Stomach (tissue), 9 donors: ENCODE measurements around the gene WDR1. TPM values are rescaled to one million over a fixed set of nuclear protein-coding genes. Genes with fewer than 3 reads are reported as not detected.

Source experiments
- DNase-seq, 2 donors: peaks; one replicate each; pipeline versions ENCODE4 v3.0.0 to v3.0.0-alpha.2; 2013 to 2019
- H3K27ac ChIP-seq, 5 donors: fragments of 200-600 bp in 4 of 5; sonication (generic) in 4 of 5; one replicate each; pipeline ENCODE4 v1.5.1; 2013 to 2019; ENCODE audit warnings: mild to moderate bottlenecking in 1 of 5, moderate library complexity in 1 of 5
- H3K27me3 ChIP-seq, 3 donors: fragments of 200-600 bp; sonication (generic); one replicate each; pipeline ENCODE4 v1.5.1; 2017 to 2019; ENCODE audit warnings: mixed run types in 1 of 3
- H3K36me3 ChIP-seq, 4 donors: fragments of 200-600 bp; sonication (generic); 1 replicate in 3 of 4; 2 replicates in 1 of 4; pipeline ENCODE4 v1.5.1; 2016 to 2019
- H3K4me1 ChIP-seq, 4 donors: fragments of 200-600 bp; sonication (generic); one replicate each; pipeline ENCODE4 v1.5.1; 2016 to 2019
- H3K4me3 ChIP-seq, 4 donors: fragments of 200-600 bp; sonication (generic) in 3 of 4; one replicate each; pipeline ENCODE4 v1.5.1; 2016 to 2019; ENCODE audit warnings: mild to moderate bottlenecking in 1 of 4
- H3K9me3 ChIP-seq, 4 donors: fragments of 200-600 bp; sonication (generic); one replicate each; pipeline ENCODE4 v1.5.1; 2016 to 2019
- EP300 ChIP-seq: sonication (generic); formaldehyde crosslinking; IDR thresholded peaks from one replicate; pipeline ENCODE4 v1.6.1; 2017; ENCODE audit warnings: antibody characterized with exemption
- POLR2A ChIP-seq, 4 donors: fragments of 450-650 bp; IDR thresholded peaks; one replicate each; pipeline ENCODE4 v1.6.1; 2016; ENCODE audit warnings: antibody characterized with exemption in 4 of 4, control low read depth in 2 of 4, mild to moderate bottlenecking in 1 of 4, moderate library complexity in 1 of 4
- POLR2AphosphoS5 ChIP-seq, 3 donors: sonication (generic); formaldehyde crosslinking; IDR thresholded peaks; one replicate each; pipeline ENCODE4 v1.6.1; 2016; ENCODE audit warnings: antibody characterized with exemption in 3 of 3
- whole genome bisulfite sequencing, 5 donors: extraction: QIAGEN DNeasy Blood & Tissue Kit in 3 of 5; methylation state at CpG; one replicate each; pipeline versions ENCODE4 v1.1.5 to v1.1.7; 2013 to 2018; 5-methylcytosine and 5-hydroxymethylcytosine counted together
- intact Hi-C: fragments of 100-400 bp; cut with DNase I; formaldehyde crosslinking; loops from one replicate; pipeline ENCODE4 v1.15.1; 2023; ENCODE audit warnings: low total_unique reads
- polyA plus RNA-seq, 3 donors: library from polyadenylated mRNA; stranded (reverse); fragments of 200-250 nt; gene quantifications; one replicate each; pipeline ENCODE4 v1.2.3, GENCODE V29; 2013
- small RNA-seq, 4 donors: library from RNA; depleted of rRNA; stranded (forward); fragments of <200 nt; gene quantifications; one replicate each; pipeline ENCODE3, GENCODE V24; 2016
- total RNA-seq, 5 donors: library from RNA; depleted of rRNA; stranded (reverse); fragments of >200 nt; gene quantifications; one replicate each; pipeline versions ENCODE4 v1.1.0 to v1.2.3, GENCODE V29; 2014 to 2016
- TF ChIP-seq, protein P1 (sequence below), 7 experiments: fragments of 450-650 bp in 4 of 7; fragments of 200-600 bp in 3 of 7; sonication (generic) in 3 of 7; IDR thresholded peaks; one replicate each; pipeline ENCODE4 v1.5.1; 2016 to 2019; ENCODE audit warnings: antibody characterized with exemption in 7 of 7, control low read depth in 2 of 7, mild to moderate bottlenecking in 1 of 7
- donor health status: healthy with polysubstance abuse.
- donor health status: Bipolar disorder and iron deficiency.
- donor health status: healthy.

WDR1 gene
- total and polyA plus RNA-seq, 8 donors, result 52.4 to 167 (median 110) TPM

DNA sequence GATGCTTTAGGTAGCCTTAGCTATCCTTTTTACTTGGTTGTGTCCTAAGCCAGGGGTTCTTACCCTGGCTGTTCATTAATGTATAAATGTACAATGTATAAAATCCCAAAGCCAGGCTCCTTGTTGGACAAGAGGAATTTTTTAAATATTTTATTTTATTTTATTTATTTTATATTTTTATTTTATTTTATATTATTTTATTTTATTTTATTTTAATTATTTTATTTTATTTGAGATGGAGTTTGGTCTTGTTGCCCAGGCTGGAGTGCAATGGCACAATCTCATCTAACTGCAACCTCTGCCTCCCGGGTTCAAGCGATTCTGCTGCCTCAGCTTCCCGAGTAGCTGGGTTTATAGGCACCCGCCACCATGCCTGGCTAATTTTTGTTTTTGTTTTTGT is 87.2 kb downstream of the WDR1 start:
- H3K36me3 ChIP-seq, result no peaks in the 10 kb centered on the region
- H3K9me3 ChIP-seq, result no peaks in the 10 kb centered on the region
- TF ChIP-seq, protein P1, sequence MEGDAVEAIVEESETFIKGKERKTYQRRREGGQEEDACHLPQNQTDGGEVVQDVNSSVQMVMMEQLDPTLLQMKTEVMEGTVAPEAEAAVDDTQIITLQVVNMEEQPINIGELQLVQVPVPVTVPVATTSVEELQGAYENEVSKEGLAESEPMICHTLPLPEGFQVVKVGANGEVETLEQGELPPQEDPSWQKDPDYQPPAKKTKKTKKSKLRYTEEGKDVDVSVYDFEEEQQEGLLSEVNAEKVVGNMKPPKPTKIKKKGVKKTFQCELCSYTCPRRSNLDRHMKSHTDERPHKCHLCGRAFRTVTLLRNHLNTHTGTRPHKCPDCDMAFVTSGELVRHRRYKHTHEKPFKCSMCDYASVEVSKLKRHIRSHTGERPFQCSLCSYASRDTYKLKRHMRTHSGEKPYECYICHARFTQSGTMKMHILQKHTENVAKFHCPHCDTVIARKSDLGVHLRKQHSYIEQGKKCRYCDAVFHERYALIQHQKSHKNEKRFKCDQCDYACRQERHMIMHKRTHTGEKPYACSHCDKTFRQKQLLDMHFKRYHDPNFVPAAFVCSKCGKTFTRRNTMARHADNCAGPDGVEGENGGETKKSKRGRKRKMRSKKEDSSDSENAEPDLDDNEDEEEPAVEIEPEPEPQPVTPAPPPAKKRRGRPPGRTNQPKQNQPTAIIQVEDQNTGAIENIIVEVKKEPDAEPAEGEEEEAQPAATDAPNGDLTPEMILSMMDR (IDR thresholded peaks at IDR 0.05), result no peak
- TF ChIP-seq POLR2AphosphoS5 (IDR thresholded peaks at IDR 0.05) (no peak), EP300 (no peak), POLR2A (IDR thresholded peaks at IDR 0.05) (no peak)
- WGBS, 5 donors, result 95 to 99% (median 97%) methylated on average over 4 of the region's 4 CpGs
- no peak overlapping the region for H3K27ac ChIP-seq
- H3K4me3 ChIP-seq, result no peak overlapping the region
- intact Hi-C loops, result loop anchor here (10.0 kb wide), 1 partner anchor 335 kb away; no protein-coding TSS in a partner anchor
- H3K4me1 ChIP-seq, result peaks cover 7 to 32% (median 18%) of the 10 kb centered on the region in 4 donors
- no peaks in the 10 kb centered on the region for H3K27me3 ChIP-seq
- DNase-seq, result no peak

DNA sequence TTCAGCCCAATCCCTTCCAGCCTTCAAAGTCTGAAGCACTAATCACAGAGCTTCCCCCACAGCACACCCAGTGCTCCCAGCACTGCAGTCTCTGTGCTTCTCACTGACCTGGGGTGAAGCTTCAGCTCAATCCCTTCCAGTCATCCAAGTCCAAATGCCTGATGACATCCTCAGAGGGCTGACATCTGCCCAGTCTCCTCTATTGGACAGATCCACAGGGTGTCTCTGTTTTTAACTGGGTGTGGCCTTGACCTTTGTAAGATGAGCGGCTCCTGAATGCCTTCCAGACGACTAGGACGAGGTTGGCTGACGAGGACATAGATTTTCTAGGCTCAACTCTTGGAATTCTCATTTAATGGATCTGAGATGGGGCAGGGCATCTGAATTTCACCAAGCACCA is 87.7 kb downstream of the WDR1 start:
- TF ChIP-seq POLR2A (IDR thresholded peaks at IDR 0.05), result no peak
- Histone ChIP-seq H3K36me3 (no peaks in the 10 kb centered on the region), H3K4me3 (no peak overlapping the region), H3K4me1 (peaks cover 7 to 27% (median 15%) of the 10 kb centered on the region in 4 donors), H3K9me3 (no peaks in the 10 kb centered on the region), H3K27ac (no peak overlapping the region), H3K27me3 (no peaks in the 10 kb centered on the region)
- DNase-seq, result no peak
- intact Hi-C loops, result loop anchor here (10.0 kb wide), 1 partner anchor 334 kb away; no protein-coding TSS in a partner anchor
- 61 to 87% (median 65%) methylated on average over 3 to 4 of the region's 4 CpGs for WGBS, 5 donors

DNA sequence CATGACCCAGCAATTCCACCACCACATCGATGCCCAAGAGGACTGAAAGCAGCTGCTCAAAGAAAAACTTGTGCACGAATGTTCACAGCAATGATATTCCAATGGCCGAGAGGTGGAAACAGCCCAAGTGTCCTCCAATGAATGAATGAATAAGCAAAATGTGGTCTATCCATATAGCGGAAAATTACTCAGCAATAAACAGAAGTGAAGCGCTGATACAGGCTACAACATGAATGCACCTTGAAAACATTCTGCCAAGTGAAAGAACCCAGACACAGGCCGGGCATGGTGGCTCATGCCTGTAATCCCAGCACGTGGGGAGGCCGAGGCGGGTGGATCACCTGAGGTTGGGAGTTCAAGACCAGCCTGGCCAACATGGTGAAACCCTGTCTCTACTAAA is 90.1 kb downstream of the WDR1 start:
- Histone ChIP-seq H3K36me3 (no peaks in the 10 kb centered on the region), H3K27me3 (no peaks in the 10 kb centered on the region), H3K4me1 (peaks cover 0 to 15% (median 0%) of the 10 kb centered on the region in 4 donors), H3K27ac (no peak overlapping the region), H3K9me3 (no peaks in the 10 kb centered on the region), H3K4me3 (no peak overlapping the region)
- no peak for DNase-seq
- intact Hi-C loops, result loop anchor here (10.0 kb wide), 1 partner anchor 332 kb away; no protein-coding TSS in a partner anchor
- TF ChIP-seq POLR2A (IDR thresholded peaks at IDR 0.05), result no peak
- no peak for TF ChIP-seq EP300
- TF ChIP-seq POLR2AphosphoS5 (IDR thresholded peaks at IDR 0.05), result no peak
- TF ChIP-seq, protein P1 (IDR thresholded peaks at IDR 0.05), result no peak
- 76 to 85% (median 83%) methylated on average over 9 of the region's 9 CpGs for WGBS, 5 donors

DNA sequence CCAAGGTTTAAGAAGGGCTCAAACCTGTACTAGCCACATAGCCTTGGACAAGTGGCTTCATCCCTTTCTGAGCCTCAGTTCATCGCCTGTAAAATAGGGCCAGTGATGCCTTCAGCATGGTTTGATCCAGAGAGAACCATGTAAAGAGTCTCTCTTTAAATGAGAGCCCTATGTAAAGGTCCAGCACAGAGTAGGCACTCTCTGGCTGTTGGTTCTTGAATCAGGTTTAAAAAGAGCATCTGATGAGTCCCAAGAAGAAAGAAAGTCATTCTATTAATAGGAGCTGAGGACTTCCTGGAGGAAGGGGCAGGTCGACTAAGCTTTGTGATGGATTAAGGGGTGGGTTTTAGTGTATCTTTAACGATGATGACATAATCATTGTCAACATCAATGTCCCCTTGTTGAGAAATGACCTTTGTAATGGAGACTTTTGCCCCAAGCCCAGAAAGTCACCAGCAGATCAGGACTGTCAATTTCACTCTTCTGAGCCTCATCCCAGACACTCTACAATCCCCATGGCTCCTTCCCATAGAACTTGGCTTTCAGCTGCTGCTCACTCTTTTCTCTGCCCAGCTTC is 91.3 kb downstream of the WDR1 start:
- Histone ChIP-seq H3K36me3 (no peaks in the 10 kb centered on the region), H3K27me3 (no peaks in the 10 kb centered on the region), H3K9me3 (no peaks in the 10 kb centered on the region), H3K4me1 (peaks cover 0 to 23% (median 2%) of the 10 kb centered on the region in 4 donors), H3K27ac (no peak overlapping the region), H3K4me3 (no peak overlapping the region)
- DNase-seq, result no peak
- intact Hi-C loops, result loop anchor here (10.0 kb wide), 1 partner anchor 331 kb away; no protein-coding TSS in a partner anchor
- 70 to 79% (median 74%) methylated on average over 3 of the region's 3 CpGs for WGBS, 5 donors
- TF ChIP-seq EP300, result no peak
- TF ChIP-seq, protein P1 (IDR thresholded peaks at IDR 0.05), result no peak
- no peak for TF ChIP-seq POLR2AphosphoS5 (IDR thresholded peaks at IDR 0.05)
- no peak for TF ChIP-seq POLR2A (IDR thresholded peaks at IDR 0.05)

Small RNA genes within 50 kb of the gene (small RNA-seq; reads per million reads assigned to genes)
- gene AC093664.1 (0 reads per million in 4 donors), gene MIR3138 (0 to 0.10 (median 0) reads per million in 4 donors), gene RNA5SP155 (0 reads per million in 4 donors)

Other genes starting within 250 kb of the WDR1 start
- gene SLC2A9, start 95.3 kb downstream of the WDR1 start, total RNA-seq, result 10 to 100 TPM in 1 of 5 donors, 1 to 10 TPM in 4; 2.2 to 35.3 (median 4.5) TPM
- 1 to 10 TPM in 2 of 3 donors, under 1 TPM in 1; 0.61 to 3.0 (median 1.6) TPM for gene SLC2A9, start 95.3 kb downstream of the WDR1 start, polyA plus RNA-seq